GM19455 (cell line): ENCODE measurements around the gene NOP58.
A peak's percentile ranks its signal among the peaks of the same experiment; 100 is the strongest.
"Not testable (repeated sequence)": the region's sequence is repeated elsewhere in the genome, so short reads cannot be mapped to it uniquely, and the experiment has no call there.

Experiments used
- ATAC-seq: cut with Tn5 transposase; IDR thresholded peaks from one replicate; pipeline ENCODE4 v1.9.1; 2021; ENCODE audit not compliant: unreplicated experiment

The NOP58 gene, protein sequence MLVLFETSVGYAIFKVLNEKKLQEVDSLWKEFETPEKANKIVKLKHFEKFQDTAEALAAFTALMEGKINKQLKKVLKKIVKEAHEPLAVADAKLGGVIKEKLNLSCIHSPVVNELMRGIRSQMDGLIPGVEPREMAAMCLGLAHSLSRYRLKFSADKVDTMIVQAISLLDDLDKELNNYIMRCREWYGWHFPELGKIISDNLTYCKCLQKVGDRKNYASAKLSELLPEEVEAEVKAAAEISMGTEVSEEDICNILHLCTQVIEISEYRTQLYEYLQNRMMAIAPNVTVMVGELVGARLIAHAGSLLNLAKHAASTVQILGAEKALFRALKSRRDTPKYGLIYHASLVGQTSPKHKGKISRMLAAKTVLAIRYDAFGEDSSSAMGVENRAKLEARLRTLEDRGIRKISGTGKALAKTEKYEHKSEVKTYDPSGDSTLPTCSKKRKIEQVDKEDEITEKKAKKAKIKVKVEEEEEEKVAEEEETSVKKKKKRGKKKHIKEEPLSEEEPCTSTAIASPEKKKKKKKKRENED

DNA sequence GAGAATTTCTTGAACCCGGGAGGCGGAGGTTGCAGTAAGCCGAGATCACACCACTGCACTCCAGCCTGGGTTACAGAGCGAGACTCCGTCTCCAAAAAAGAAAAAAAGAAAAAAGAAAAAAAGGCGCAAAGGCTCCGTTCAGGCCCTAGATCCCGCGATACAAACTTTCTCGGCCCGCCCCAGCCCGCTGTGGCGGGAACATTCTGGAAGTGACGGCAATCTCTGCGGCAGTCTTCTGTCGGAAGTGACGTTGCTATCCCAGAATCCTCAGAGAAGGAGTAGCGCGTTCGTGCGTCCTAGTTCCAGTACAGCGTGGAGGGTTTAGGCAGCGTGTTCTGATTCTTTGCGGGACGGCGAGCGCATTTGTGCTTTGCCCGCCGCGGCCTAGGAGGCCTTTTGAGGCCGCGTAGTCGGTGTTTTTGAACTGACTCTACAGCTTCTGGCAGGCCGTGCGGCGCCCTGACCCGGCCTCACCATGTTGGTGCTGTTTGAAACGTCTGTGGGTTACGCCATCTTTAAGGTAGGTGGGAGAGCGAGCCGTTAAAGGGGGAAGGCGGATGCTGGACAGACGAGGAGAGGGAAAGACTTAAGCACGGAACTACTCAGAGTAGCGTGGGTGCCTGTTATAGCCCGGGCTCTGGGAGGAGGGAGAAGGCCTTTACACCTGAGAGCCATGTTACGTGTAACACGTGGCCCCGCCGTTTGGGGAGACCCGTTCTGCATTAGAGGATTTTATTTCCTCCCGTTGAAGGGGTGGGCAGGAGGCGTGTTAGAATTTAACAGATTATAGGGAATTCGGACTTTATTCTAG is at the start of gene NOP58:
TSS of gene NOP58 (plus strand) at position 297 of the 811 bp plus-strand sequence. CDS start at position 476, 179 bp downstream.
- ATAC-seq = peak; percentile 82

DNA sequence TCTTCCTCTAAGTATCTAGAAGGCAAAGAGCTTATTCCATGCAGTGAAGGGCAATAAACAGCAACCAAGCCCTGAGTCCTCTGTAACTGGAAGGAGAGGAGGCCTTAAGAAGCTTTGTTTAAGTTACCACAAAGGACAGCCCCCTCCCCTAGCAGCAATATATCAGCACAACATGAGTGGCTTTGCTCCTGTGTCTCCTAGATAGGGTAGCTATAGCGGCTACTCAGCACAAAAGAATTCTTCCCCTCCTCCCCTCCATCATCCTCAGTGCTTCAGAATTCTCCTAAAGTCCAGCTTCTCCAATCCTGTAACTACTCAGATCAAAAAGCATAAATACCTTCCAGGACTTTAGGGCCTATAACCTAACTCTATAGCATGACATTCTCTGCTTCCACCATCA is 43.7 kb upstream of the NOP58 start:
- ATAC-seq = no peak

DNA sequence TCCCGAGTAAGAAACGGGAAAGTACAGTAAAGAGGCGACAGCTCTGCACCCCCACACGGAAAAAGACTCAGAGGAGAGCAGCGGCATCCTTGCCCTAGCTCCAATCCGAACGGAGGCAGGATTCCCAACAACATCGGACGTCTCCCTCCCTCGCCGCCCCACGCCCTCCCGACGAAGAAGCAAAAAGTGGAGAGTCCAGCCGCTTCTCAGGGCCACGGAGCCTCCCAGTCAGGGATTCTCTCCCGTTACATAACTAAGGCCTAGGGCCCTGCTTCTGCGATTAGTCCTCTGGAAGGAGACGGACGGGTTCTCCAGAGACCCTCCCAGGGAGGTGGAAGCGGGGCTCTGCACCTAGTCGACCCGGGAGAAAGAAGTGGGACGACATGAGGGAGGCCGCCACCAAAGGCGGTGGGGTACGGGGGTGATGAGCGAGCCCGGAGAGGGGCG is 27.8 kb upstream of the NOP58 start:
- peak; percentile 44 for ATAC-seq

DNA sequence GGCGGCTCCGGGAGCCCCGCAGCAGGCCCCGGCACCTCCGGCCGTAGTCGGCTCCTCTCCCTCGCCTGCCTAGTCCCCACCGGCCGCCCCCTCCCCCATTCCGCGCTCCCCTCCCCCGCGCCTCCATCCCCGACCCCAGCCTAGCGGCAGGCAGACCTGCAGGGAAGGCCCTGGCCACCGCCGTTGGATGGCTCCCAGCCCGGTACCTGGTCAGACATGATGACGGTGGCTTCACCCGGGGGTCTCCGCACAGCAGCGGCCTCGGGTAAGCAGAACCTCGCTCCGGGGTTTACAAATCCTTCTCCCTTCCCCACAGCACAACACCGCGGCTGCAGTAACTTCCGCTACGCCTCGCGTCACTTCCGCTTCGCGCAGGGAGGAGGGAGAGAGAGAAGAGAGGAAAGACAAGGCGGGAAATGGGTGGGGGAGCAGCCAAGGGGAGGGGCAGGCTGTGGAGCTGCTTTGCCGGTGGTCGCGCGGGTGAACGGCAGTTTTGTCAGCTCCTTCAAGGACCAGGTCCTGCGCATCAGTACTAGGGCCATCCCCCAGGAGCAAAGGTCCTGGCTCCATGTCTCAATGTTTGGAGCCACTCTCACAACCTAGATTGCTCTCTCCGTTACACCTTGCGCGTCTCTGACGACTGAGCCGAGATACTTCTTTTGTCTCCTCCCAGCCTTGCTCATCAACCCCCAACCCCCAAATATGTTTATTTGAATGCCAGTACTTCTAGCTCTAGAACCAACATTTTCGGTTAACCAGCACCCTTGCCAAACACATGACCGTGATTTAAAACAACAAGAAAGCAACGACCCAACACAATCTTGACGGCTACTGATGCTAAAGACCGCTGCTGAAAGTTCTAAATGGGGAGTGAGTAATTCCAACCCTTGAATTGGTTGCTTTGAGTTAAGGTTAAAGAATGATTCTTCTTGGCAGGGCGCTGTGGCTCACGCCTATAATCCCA is 27.0 kb upstream of the NOP58 start, which contains the start of gene SUMO1:
TSS of gene SUMO1 (minus strand) at position 364 of the 964 bp plus-strand sequence. CDS start at position 218, 146 bp downstream.
- ATAC-seq = peak; percentile 97

DNA sequence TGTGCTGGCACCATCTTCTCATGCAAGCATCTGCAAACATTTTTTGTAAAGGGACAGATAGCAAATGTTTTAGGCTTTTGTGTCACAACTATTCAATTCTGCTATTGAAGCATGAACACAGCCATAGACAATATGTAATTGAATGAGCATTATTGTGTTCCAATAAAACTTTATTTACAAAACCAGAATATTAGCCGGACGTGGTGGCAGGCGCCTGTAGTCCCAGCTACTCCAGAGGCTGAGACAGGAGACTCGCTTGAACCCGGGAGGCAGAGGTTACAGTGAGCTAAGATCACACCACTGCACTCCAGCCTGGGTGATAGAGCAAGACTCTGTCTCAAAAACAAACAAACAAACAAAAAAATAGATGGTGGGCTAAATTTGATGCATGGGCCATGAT is 17.9 kb upstream of the NOP58 start:
- not testable (repeated sequence) for ATAC-seq

DNA sequence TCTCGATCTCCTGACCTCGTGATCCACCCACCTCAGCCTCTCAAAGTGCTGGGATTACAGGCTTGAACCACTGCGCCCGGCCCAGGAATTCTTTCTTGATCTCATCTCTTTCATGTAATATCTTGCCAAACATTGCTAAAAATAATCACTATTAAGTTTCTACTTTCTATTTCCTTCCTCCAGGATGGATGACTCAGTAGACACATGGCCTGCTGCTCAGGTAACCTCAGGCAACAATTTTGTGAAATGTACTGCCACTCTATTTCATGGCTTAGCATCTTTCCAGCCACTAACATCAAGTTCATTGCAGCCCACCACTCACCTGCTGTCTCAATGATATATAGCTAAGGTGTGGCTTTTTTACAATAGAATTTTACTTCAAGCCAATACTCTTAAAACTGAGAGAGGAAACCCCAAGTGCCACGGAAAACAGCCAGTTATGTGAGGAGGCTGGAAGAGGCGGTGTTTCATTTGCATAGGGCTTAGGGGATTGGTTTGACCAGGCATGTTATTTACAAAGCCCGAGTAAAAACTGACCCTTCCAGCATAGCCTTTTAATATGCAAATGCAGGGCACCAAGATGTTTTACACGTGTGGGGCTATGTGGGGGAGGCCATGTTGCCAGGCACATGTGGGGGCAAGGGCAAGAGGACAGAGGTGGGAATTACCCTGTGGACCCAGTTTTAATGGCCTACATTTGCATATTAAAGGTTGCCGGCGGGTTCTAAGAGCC is 15.9 kb upstream of the NOP58 start:
- ATAC-seq = no peak

DNA sequence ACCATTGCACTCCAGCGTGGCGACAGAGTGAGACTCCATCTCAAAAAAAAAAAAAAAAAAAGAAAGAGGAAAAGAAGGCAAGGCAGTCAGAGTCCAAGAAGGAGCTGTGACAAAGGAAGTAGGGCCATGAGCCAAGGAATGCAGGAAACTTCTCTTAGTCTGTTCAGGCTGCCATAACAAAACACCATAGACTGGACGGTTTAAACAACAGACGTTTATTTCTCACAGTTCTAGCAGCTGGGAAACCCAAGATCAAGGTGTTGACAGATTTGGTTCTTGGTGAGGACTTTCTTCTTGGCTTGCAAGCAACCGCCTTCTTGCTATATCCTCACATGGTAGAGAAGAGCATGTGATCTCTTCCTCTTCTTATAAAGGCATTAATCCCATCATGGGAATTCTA is 14.1 kb upstream of the NOP58 start:
- no peak for ATAC-seq

DNA sequence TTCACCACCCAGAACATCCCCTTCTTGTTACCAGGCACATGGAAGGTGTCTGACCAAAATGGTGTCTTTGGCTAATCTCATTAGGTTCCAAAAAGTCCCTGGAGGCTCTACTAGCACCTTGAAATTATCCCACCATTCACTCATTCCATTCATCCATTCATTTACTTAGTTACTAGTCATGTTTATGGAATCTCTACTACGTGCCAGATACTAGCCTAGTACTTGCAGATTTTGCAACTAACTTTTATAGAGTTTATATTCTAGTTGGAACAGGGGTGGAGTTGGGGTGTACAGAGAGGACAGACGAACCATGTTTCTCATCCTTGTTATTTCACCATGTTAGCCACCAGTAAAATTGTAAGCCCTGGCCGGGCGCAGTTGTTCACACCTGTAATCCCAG is 4.0 kb upstream of the NOP58 start:
- no peak for ATAC-seq

DNA sequence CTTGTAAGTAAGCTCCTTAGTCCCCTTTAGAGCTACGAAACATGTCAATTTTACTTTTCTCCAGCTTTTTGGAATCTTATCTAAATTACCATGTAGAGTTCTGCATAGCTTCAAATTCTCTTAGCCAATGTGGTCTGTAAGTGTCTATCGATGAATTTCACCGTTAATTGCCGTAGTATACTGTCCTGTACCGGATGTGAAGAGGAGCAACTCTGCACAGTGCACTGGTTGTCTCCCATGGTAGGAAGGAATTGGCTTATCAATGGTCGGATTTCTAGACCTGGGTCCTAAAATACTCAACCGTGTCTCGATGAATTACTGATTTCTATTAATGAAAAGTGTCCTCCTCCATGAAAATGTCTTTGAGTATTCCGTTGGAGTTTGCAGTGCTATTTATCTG is 1.9 kb downstream of the NOP58 start:
- no peak for ATAC-seq

DNA sequence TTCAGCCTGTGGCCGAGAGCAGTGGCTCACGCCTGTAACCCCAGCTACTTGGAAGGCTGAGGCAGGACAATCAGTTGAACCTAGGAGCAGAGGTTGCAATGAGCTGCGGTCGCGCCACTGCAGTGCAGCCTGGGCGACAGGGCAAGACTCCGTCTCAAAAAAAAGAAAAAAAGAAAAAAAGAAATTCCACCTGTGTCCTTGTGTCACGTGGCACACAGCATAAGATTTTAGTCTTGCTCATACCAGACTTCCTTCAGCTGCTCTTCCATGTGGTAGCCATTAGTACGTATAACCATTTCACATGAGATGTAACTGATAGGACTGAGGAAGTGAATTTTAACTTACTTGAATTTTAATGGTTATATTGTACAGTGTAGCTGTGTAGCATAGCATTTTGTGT is 4.0 kb downstream of the NOP58 start:
- ATAC-seq = no peak

DNA sequence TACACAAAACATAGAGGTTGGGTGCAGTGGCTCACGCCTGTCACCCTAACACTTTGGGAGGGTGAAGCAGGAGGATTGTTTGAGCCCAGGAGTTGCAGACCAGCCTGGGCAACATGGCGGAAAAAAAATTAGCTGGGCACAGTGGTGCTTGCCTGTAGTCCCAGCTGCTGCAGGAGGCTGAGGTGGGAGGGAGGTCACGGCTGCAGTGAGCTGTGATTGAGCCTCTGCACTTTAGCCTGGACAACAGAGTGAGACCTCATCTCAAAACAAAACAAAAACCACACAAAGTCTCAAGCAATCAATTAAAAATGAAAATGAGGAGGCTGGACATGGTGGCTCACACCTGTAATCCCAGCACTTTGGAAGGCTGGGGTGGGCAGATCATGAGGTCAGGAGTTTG is 4.9 kb downstream of the NOP58 start:
- no peak for ATAC-seq

DNA sequence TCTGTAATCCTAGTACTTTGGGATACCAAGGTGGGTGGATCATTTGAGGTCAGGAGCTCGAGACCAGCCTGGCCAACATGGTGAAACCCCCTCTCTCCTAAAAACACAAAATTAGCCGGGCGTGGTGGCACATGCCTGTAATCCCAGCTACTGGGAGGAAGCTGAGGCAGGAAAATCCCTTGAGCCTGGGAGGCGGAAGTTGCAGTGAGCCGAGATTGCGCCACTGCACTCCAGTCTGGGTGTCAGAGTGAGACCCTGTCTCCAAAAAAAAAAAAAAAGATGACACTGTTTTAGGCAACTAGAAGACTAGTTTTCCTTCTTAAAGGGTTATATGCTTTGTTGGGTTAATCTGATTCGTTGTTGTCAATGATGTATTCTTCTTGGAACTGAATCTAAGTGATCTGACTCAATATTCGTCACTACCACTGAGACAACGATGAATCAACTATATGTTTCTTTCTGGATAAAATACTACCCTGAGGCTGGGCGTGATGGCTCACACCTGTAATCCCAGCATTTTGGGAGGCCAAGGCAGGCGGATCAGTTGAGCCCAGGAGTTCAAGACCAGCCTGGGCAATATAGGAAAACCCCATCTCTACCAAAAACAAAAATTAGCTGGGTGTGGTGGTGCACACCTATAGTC is 10.6 kb downstream of the NOP58 start:
- not testable (repeated sequence) for ATAC-seq

DNA sequence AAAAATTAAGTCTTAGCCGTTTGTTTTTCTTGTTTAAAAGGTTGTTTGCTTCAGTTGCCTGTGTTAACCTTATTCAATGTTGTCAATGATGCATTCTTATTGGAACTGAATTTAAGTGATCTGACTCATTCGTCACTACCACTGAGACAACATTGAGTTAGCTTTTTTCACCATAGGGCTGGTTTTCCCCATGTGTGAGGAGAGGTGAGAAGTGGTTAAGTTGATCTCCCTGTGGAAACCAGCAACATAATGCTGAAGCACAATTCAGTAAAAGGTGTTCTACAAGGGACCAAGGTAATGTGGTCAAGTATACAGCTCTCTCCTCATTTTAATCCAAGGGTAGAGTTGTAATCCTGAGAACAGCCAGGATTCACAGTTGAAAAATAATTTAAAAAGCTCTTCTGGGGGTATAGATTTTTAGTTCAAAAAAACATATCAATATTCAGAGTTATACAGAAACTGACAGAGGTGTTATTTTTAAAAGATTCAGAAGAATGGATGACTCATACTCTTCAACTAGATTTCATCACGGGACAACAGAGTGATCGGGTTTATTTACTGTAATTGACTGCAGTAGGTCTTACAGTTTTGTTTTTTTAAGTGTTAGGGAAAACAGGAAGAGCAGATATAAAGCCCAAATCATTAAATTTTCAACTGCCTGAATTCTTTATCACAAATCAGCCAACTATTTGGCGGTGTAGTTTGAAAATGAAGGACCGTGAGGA is 12.6 kb downstream of the NOP58 start:
- no peak for ATAC-seq

DNA sequence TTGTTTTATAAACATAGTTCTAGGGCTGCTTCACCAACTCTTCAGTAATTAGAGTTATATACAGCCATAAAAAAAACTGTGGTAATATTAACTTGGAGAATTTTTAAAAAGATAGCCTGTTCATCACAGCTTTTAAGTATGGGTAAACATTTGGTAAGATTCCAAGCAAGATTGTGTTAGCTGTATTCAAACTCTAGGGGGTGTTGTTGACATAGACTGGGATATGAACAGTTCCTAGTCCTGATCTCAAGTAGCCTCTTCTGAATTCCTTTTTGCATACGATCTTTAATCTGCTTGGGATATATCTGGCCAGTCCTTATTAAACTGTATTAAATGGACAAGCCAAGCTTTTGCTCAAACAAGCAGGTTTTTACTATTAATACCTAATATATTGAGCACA is 13.4 kb downstream of the NOP58 start:
- ATAC-seq = no peak

DNA sequence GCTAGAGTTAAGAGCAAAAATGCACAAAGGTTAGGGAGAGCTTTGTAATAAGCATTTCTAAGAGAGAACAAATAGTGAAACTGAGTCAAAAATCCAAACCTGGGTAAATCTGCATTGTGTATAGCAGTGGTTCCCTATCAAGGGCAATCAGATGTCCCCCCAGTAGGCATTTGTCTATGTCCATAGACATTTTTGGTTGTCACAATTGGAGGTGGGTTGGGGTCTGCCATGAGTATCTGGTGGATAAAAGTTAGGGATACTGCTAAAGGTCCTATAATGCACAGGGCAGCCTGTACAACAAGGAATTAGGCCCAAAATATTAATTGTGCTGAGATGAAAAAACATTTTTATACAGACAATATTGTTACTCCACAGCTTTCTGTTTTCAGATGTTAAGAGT is 21.0 kb downstream of the NOP58 start:
- ATAC-seq = no peak

DNA sequence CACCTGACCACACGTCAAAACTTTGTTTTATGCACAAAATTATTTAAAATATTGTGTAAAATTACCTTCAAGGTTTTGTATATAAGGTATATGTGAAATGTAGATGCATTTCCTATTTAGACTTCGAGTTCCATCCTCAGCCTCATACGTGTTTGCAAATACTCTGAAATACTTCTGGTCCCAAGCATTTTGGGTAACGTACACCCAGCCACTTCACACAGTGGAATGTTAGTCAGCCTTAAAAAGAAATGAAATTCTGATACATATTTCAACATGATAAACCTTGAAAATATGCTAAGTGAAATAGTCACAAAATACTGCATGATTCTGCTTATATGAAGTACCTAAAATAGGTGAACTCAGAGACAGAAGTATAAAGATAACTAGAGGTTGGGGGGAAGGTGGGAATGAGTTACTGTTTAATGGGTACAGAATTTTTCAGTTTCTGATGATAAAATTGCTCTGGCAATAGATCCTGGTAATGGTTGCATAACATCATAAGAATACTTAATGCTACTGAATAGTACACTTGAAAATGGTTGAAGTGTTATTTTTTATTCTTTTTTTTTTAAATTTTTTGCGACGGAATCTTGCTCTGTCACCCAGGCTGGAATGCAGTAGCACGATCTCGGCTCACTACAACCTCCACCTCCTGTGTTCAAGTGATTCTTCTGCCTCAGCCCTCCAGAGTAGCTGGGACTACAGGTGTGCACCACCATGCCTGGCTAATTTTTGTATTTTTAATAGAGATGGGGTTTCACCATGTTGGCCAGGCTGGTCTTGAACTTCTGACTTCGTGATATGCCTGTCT is 24.0 kb downstream of the NOP58 start:
- no peak for ATAC-seq

DNA sequence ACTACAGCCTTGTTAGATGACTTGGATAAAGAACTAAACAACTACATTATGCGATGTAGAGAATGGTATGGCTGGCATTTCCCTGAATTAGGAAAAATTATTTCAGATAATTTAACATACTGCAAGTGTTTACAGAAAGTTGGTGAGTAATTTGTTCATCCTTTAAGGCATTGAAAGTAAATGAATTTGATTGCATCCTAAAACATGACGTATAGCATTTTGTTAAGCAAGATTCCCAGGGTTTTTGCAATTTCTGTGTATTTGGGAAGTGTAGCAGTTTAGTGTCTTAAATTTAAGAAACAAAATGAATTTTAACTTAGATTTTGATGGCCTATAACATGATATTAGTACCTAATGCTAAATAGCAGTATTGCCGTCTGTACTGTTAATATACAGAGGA is 24.8 kb downstream of the NOP58 start:
- ATAC-seq = no peak

DNA sequence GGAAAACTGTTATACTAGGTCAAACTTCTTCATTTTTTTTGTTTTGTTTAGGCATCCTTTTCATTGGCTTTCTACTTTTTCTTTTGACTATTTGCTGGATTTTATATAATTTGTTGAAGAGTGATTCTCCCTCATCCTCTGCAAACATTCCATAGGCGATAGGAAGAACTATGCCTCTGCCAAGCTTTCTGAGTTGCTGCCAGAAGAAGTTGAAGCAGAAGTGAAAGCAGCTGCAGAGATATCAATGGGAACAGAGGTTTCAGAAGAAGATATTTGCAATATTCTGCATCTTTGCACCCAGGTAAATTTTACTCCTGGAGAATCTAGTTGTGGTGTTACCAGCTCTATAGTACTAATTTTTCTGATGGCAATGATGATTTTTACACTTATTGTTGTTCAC is 25.4 kb downstream of the NOP58 start:
- no peak for ATAC-seq
